GM21381 (cell line): Measurements from ENCODE around the gene BBLN.

Experiments used
- ATAC-seq: cut with Tn5 transposase; IDR thresholded peaks from one replicate; pipeline ENCODE4 v1.9.1; 2021; ENCODE audit warnings: mild to moderate bottlenecking, moderate library complexity; ENCODE audit not compliant: unreplicated experiment

Gene BBLN

GRCh38 chr9:128188209-128188608, 28.1 kb downstream of the BBLN start:
- ATAC-seq = no peak

- no peak for ATAC-seq
Observed at GRCh38 chr9:128190013-128190412, 29.9 kb downstream of the BBLN start.

DNA sequence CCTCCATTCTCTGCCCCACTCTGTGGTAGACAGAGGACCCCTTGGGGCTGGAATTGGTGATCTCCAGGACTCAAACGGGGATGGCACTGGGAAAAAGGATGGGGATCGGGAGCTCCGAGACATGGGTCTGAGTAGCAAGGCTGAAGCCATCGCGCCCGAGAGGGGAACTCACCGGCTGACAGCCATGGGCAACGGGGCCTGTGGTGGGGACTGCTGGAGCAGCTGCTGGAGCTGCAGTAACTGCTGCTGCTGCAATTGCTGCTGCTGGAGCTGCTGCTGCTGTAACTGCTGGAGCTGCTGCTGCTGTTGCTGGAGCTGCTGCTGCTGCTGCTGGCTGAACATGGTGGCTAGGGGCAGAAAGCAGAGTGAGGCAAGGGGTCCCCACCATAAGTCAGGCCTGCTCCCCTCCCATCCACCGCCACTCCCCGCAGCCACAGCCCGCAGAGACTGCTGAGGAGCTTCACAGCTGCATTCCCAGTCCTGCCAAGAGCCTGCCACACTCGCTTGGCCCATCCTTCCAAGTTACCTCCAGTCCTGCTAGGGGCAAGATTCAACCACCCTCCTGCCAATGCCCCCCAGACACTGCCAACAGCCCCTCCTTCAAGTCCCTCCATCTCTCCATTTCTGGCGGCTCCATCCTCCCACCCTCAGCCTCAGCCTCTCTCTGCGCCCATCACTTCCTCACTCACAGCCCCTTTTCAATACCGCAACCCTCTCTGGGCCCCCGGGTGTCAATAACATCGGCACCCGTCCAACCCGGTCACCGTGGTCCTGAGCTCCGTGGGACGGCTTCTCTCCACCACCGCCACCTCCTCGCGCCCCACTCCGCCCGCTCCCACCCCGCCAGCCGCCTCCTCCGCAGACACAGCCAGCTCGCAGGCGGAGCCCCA, 30.7 kb downstream of the BBLN start:
- no peak for ATAC-seq

DNA sequence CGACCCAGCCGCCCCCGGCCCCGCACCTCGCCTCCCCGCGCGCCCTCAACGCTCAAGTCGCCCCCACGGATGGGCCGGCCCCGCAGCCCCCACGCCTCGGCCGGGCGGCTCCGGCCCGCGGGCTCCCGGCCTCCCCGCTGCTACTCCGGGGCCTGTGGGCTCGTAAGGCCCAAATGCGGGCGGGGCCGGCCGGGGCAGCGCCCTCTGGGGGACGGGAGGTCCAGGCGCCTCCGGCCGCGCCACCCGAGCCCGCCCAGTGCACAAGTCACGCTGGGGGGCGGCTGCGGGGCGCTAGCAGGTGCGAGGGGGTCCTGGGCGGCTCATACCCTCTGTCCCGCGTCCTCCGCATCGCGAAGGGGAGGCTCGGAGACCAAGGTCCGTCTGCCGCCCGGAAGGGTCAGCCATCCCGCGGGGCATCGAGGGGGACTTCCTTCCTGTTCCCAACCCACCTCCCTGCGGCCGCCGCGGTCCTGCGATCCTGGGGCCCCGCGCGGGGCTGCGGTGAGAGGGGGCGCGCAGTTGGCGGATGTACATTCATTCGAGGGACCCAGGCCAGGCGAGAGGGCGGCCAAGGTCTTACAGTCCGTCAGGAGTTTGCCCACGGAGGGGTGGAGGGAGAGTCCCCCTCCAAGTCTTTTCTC, 31.5 kb downstream of the BBLN start, which contains the start of gene CIZ1:
CIZ1 (minus strand) TSS at position 167 of the 641 bp plus-strand sequence. CDS start 715 bp downstream, outside the sequence.
- peak; percentile 61 for ATAC-seq

GRCh38 chr9:128192601-128193371, 32.7 kb downstream of the BBLN start:
- ATAC-seq = peak; percentile 57

DNA sequence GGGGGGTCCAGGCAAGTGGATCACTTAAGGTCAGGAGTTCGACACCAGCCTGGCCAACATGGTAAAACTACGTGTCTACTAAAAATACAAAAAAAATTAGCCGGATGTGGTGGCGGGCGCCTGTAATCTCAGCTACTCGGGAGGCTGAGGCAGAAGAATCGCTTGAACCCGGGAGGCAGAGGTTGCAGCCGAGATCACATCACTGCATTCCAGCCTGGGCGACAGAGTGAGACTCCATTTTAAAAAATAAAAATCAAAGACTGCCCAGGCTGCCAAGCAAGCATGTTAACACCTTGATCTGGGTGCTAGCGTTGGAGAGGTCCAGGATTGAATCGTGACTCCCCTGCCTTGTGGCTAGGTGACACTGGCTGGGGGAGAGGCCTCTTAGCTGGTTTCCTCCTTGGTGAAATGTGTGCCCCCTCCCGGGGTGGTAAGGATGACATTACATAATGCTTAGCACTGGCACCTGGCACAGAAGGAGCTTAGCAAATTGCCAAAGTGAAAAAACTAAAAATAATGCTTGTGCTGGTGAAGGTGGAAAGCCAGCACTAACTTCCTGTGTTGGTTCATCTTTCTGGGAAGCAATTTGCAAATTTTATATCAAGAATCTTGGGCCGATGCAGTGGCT, 33.5 kb downstream of the BBLN start:
- no peak for ATAC-seq

DNA sequence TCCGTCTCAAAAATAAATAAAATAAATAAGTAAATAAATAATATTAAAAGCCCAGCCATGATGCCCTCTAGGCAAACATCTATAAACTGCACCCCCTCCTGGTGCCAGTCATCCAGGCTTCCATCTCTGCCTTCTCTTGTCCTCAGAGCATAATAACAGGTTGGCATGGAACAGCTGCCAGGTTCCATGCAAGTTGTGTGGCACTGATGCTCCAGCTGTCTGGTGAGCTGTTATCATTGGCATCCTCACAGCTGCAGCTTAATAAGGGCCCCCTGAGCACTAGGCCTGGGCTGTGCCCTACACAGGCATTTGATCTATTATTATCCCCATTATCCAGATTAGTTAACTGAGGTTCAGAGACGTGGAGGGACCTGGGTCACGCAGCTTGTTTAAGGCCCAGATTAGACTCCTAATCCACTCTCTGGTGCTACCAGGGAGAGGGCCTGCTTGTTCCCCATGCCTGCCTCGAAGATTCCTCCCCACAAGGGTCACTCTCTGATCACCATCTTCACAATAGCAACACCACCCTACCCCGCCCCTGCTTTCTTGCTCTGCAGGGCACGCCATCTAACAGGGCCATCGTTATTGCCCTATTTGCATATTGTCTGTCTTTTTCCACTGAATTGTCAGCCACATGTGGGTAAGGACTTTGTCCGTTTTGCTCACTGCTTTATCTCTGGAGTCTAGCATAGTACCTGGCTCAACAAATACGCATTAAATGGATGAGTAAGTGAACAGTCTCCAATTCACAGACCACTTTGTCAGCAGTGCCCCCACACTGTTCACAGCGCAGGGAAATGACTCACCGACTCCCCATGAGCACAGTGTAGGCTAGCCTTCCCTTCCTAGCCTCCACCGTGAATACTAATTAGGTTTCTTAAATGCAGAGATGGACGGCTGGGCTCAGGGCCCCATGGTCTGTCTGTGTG, 41.6 kb downstream of the BBLN start:
- no peak for ATAC-seq

DNA sequence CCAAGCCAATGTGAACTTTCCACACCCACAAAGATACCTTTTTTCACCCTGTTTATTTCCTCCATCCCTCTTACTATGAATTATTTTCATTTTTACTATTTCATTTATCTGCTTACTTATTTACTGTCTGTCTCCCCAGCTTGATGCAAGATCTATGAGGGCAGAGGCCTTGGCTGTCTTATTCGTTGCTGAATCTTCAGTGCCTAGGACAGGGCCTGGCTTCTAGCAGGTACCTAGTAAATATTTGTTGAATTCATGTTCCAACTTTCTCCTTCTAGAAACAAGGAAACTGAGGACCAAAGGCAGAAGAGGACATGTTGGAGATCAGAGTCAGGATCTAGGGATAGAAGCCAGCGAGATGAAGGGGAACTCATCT, 42.6 kb downstream of the BBLN start:
- no peak for ATAC-seq

GRCh38 chr9:128203024-128203706, 43.1 kb downstream of the BBLN start, which contains the start of gene DNM1:
TSS of gene DNM1 (plus strand) at chr9:128203379. CDS start at chr9:128203471, 92 bp downstream.
- peak; percentile 81 for ATAC-seq

GRCh38 chr9:128203707-128204551, 43.9 kb downstream of the BBLN start:
- ATAC-seq = no peak

GRCh38 chr9:128204858-128205257, 44.8 kb downstream of the BBLN start:
- no peak for ATAC-seq

DNA sequence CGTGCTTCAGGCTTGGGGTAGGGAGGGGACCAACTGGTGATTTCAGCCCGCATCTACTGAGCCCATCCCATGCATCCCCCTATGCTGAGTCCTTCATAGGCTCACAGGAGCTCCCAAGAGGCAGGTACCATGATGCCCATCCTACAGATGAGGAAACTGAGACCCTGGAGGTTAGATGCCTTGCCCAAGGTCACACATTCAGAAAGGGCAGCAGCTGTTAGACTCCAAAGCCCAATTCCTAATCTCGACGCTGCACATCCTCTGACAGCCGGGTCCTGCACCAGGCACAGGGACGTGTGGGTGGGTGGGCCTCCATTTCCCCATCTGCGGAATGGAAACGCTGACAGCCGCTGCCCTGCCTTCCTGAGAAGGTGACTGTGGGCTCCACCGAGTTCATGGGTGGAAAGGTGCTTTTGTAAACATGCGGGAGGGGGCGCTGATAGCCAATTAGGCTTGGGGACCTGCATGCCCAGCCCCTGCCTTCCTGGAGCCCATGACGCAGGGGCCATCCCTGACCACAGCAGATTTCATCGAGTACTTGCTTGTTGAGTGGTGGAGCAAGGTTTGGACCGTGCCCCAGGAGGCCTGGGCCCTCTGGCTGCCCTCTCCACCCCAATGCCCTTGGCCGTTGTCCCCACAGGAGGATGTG, 45.4 kb downstream of the BBLN start:
- ATAC-seq = no peak

DNA sequence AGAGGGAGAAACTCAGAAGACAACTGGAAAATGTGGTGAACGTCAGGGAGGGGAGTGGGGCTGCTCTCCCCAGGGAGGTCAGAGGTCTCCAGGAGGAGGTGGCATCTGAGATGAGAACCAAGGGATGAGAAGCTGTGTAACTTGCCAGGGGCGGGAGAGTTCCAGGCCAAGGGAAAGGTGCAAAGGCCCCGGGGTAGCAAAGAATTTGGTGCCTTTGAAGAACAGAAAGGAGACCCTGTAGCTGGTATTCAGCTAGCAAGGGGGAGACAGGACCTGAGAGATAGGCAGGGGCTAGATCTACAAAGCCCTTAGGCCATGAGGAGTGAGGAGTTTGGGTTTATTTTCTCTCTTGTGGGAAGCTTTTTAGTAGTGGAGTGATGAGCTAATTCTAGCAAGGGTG, 46.4 kb downstream of the BBLN start:
- ATAC-seq = no peak

- ATAC-seq = no peak
Observed at GRCh38 chr9:128206916-128207910, 47.1 kb downstream of the BBLN start.

DNA sequence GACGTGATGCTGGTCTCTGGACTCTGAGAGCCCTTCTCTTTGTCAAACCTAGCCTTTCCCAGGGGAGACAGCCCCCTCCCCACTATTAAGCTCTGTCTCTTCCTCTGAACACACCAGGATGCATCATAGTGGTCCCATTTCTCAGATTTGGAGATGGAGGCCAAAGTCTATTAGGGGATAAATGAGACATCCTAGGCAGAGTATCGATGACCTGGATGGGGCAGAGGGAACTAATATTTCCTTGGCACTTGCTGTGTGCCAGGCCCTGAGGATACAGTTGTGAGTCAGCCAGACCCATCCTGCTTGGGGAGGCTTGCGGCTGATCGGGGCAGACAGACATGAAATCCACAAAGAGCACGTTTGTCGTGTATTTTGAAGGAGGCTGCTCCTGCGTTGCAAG, 48.3 kb downstream of the BBLN start:
- ATAC-seq = no peak

DNA sequence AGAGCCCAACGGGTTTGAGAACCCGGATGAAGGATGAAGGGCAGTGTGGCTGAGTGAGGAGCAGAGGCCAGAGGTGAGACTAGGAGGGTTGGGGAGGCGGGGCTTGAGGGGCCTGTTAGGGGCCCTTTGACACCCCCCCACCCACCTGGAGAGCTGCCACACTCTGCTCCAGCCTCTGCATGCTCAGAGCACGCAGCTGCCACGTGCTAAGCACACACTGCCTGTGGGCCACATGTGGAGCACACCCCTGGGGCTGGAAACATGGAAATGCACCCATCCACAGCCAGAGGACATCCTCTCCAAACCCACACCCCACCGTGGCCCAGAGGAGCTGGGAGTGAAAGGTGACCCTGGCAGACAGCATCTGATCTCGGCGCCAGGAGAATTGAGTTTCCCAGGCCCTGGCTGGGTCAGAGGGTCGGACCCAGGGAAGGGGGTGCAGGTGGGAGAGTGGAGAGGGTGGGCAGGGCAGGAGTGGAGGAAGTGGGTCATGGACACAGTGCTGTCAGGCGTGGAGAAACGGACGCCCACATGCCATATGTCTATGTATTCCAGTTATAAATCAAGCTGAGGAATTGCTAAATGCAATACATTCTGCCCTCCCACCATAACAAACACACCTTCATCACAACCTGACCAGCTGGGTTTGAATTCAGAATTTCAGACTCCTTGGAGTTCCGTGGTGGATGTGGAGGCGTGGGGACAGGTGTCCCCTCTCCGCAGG, 49.0 kb downstream of the BBLN start:
- ATAC-seq = no peak
